HFFc6 (cell line): ENCODE results near the gene A4GNT. TPM values are rescaled to one million over a fixed set of nuclear protein-coding genes. Genes with fewer than 3 reads are reported as not detected.
A peak's percentile ranks its signal among the peaks of the same experiment; 100 is the strongest.
"Not testable (repeated sequence)": the region's sequence is repeated elsewhere in the genome, so short reads cannot be mapped to it uniquely, and the experiment has no call there.

Experiments used
- DNase-seq: peaks from one replicate; pipeline ENCODE4 v3.0.0-alpha.2; 2018
- H3K27ac Mint-ChIP-seq: 2 replicates; pipeline ENCODE4 v1.8.0; 2020; ENCODE audit warnings: mild to moderate bottlenecking, mixed read lengths
- H3K27me3 Mint-ChIP-seq: 2 replicates; pipeline ENCODE4 v1.8.0; 2021; ENCODE audit warnings: mild to moderate bottlenecking, moderate library complexity, mixed read lengths; ENCODE audit not compliant: insufficient read depth
- H3K36me3 Mint-ChIP-seq: 2 replicates; pipeline ENCODE4 v1.8.0; 2021; ENCODE audit warnings: low read depth, mixed read lengths
- H3K4me1 Mint-ChIP-seq: 2 replicates; pipeline ENCODE4 v1.8.0; 2020; ENCODE audit warnings: low read depth, mixed read lengths
- H3K4me3 Mint-ChIP-seq: 2 replicates; pipeline ENCODE4 v1.8.0; 2020; ENCODE audit warnings: mild to moderate bottlenecking, moderate library complexity, mixed read lengths
- H3K9me3 Mint-ChIP-seq: 2 replicates; pipeline ENCODE4 v1.8.0; 2020; ENCODE audit warnings: mild to moderate bottlenecking, mixed read lengths
- total RNA-seq, 6 experiments: library from RNA; stranded (reverse); fragmentation: NEBNext Ultra II Directional; extraction: Animal tissue kit (Norgen Biotek cat#: 25700); gene quantifications; 2 replicates in 1 of 6; 3 replicates in 5 of 6; pipeline ENCODE4 v1.2.3, GENCODE V29; 2021
- TF ChIP-seq, protein P1 (sequence below): fragments of 200-600 bp; sonication (generic); IDR thresholded peaks from 2 replicates; pipeline ENCODE4 v1.5.0; 2021; ENCODE audit warnings: antibody characterized with exemption, mild to moderate bottlenecking

Gene A4GNT
- total RNA-seq, 6 experiments from 2014 or later, result not detected

DNA sequence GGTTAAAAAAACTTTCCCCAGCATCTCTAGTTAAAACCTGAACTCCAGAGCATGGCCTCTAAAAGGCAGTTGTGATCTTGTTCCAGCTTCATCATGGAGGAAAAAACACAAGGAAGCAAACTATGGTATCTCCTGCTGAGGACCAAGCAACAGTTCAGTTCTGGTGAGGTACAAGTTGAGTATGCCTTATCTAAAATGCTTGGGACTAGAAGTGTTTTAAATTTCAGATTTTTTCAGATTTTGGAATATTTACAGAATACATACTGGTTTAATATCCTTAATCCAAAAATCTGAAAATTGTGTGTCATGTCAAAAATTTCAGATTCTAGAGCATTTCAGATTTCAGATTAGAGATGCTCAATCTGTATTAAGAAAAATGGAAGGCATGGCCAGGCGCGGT, 32.9 kb upstream of the A4GNT start:
- no peaks in the 10 kb centered on the region; the same call in 1 of the 2 replicates for H3K27me3 Mint-ChIP-seq
- TF ChIP-seq, protein P1, sequence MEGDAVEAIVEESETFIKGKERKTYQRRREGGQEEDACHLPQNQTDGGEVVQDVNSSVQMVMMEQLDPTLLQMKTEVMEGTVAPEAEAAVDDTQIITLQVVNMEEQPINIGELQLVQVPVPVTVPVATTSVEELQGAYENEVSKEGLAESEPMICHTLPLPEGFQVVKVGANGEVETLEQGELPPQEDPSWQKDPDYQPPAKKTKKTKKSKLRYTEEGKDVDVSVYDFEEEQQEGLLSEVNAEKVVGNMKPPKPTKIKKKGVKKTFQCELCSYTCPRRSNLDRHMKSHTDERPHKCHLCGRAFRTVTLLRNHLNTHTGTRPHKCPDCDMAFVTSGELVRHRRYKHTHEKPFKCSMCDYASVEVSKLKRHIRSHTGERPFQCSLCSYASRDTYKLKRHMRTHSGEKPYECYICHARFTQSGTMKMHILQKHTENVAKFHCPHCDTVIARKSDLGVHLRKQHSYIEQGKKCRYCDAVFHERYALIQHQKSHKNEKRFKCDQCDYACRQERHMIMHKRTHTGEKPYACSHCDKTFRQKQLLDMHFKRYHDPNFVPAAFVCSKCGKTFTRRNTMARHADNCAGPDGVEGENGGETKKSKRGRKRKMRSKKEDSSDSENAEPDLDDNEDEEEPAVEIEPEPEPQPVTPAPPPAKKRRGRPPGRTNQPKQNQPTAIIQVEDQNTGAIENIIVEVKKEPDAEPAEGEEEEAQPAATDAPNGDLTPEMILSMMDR, result no peak

DNA sequence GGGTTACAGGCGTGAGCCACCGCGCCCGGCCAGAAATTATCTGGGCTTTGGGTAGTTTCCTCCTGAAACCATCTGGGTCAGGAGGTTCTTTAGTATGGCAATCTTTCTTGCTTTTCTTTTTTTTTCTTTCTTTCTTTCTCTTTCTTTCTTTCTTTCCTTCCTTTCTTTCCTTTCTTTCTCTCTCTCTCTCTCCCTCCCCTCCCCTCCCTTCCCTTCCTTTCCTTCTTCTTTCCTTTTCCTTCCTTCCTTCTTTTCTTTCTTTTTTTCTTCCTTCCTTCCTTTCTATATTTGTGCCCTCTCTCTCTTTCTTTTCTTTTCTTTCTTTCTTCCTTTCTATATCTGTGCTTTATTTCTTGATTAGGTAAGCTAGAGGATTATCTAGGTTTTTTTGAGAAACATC, 25.6 kb upstream of the A4GNT start:
- no peak for DNase-seq
- H3K4me3 Mint-ChIP-seq, result no peak overlapping the region
- H3K9me3 Mint-ChIP-seq, result peaks cover 13% of the 10 kb centered on the region
- H3K4me1 Mint-ChIP-seq, result no peaks in the 10 kb centered on the region
- H3K27me3 Mint-ChIP-seq, result peaks cover 2% of the 10 kb centered on the region; the same call in 1 of the 2 replicates
- no peak overlapping the region for H3K27ac Mint-ChIP-seq
- TF ChIP-seq, protein P1, result no peak
- H3K36me3 Mint-ChIP-seq, result peaks cover 12% of the 10 kb centered on the region

More for the DNA sequence above, 32.9 kb upstream of the A4GNT start:
- Mint-ChIP-seq H3K9me3 (no peaks in the 10 kb centered on the region), H3K4me1 (no peaks in the 10 kb centered on the region), H3K4me3 (no peak overlapping the region), H3K36me3 (peaks cover 9% of the 10 kb centered on the region; the same call in 1 of the 2 replicates), H3K27ac (no peak overlapping the region)
- no peak for DNase-seq

DNA sequence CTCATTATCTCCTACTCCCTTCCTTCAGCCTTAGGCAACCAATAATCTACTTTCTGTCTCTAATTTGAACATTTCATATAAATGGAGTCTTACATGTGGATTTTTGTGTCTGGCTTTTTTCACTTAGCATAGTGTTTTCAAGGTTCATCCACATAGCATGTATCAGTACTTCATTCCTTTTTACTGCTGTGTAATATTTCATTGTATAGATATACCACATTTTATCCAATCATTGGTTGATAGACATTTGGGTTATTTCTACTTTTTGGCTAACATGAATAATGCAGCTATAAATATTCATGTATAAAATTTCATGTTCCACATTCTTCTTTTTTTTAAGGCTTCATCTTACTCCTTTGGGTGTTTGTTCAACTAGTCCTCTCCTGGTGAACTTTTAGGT, 22.3 kb upstream of the A4GNT start:
- H3K36me3 Mint-ChIP-seq, result peaks cover 12% of the 10 kb centered on the region; the same call in 1 of the 2 replicates
- no peak for DNase-seq
- no peak overlapping the region for H3K27ac Mint-ChIP-seq
- peaks cover 7% of the 10 kb centered on the region; the same call in 1 of the 2 replicates for H3K27me3 Mint-ChIP-seq
- no peaks in the 10 kb centered on the region for H3K4me1 Mint-ChIP-seq
- H3K9me3 Mint-ChIP-seq, result peaks cover 13% of the 10 kb centered on the region
- H3K4me3 Mint-ChIP-seq, result no peak overlapping the region
- TF ChIP-seq, protein P1, result no peak

DNA sequence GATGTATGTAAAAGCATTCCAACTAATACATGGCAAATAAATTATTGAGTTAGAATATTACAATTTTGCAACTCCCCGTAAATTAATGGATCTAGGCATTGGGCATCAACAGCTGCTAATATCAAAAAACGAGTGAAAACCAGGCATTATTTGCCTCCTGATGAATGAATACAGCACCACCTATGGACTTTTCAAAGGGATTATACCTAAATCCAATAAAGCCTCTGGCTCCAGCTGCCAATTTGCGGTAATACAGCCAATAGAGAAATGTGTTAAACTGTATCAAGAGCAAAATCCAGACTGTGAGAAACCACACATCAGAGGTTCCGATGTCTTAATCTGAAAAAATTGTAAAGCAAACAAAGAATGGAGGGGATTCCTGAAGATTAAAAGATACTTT, 16.3 kb upstream of the A4GNT start:
- H3K27ac Mint-ChIP-seq, result no peak overlapping the region
- H3K4me3 Mint-ChIP-seq, result no peak overlapping the region
- H3K9me3 Mint-ChIP-seq, result peaks cover 2% of the 10 kb centered on the region; the same call in 1 of the 2 replicates
- peaks cover 3% of the 10 kb centered on the region; the same call in 1 of the 2 replicates for H3K36me3 Mint-ChIP-seq
- no peak for DNase-seq
- H3K4me1 Mint-ChIP-seq, result no peaks in the 10 kb centered on the region
- peaks cover 9% of the 10 kb centered on the region; the same call in 1 of the 2 replicates for H3K27me3 Mint-ChIP-seq
- TF ChIP-seq, protein P1, result 0 out of 2 replicates have a peak, but pooled peaks have one; percentile 22

DNA sequence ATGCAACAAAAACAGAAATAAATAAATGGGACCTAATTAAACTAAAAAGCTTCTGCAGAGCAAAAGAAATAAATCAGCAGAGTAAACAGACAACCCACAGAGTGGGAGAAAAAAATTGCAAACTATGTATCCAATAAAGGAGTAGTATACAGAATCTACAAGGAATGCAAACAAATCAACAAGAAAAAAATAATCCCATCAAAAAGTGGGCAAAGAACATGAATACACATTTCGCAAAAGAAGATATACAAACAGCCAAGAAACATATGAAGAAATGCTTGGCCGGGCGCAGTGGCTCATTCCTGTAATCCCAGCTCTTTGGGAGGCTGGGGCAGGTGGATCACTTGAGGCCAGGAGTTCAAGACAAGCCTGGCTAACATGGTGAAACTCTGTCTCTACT, 10.0 kb upstream of the A4GNT start:
- Mint-ChIP-seq H3K4me1 (peaks cover 14% of the 10 kb centered on the region), H3K27me3 (peaks cover 12% of the 10 kb centered on the region)
- H3K4me3 Mint-ChIP-seq, H3K27ac Mint-ChIP-seq, H3K9me3 Mint-ChIP-seq, H3K36me3 Mint-ChIP-seq, DNase-seq: not testable (repeated sequence)

DNA sequence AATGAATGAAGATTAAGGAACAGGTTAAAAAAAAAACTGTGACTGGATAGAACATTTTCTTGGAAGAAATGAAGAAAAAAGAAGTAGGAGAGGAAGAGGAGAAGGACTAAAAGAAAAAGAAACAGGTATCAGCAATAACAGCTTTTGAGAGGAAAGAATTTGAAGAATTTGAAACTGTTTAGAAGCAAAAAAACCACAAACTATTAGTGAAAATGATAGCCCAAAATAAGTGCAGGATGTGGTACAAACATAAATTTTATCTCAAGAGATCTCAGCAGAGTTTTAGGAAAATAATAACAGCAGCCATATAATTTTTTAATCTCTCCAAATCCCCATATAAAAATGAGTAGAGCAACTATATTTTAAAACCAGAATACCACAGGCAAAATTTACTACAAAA, 8.8 kb upstream of the A4GNT start:
- H3K4me3 Mint-ChIP-seq, result peak overlapping the region; percentile 0; the same call in 1 of the 2 replicates

More for the DNA sequence above, 8.8 kb upstream of the A4GNT start:
- TF ChIP-seq, protein P1, result no peak
- Mint-ChIP-seq H3K27ac (no peak overlapping the region), H3K9me3 (no peaks in the 10 kb centered on the region), H3K36me3 (no peaks in the 10 kb centered on the region), H3K27me3 (peaks cover 12% of the 10 kb centered on the region), H3K4me1 (peaks cover 14% of the 10 kb centered on the region)
- DNase-seq, result no peak
